Psoas muscle (tissue), 8 donors: Measurements from ENCODE around the gene GLUD2. TPM values are rescaled to one million over a fixed set of nuclear protein-coding genes. Genes with fewer than 3 reads are reported as not detected.
"Not testable (repeated sequence)": the region's sequence is repeated elsewhere in the genome, so short reads cannot be mapped to it uniquely, and the experiment has no call there.

Source experiments
- ATAC-seq, 4 donors: fragments of 200-7000 bp; cut with Tn5 transposase; one replicate each; pipeline ENCODE4 v1.9.1; 2020; ENCODE audit warnings: moderate library complexity in 3 of 4, mild to moderate bottlenecking in 2 of 4
- DNase-seq, 2 donors: peaks; one replicate each; pipeline ENCODE4 v3.0.0-alpha.2; 2020
- H3K27ac ChIP-seq: fragments of 200-600 bp; one replicate; pipeline ENCODE4 v1.8.0; 2022
- H3K27me3 ChIP-seq, 3 donors: fragments of 200-600 bp in 1 of 3; one replicate each; pipeline versions ENCODE4 v1.6.1 to v1.8.0; 2013 to 2022; ENCODE audit warnings: low read length in 2 of 3, mild to moderate bottlenecking in 2 of 3, moderate library complexity in 1 of 3; ENCODE audit not compliant: insufficient read depth in 3 of 3
- H3K36me3 ChIP-seq, 2 donors: fragments of 200-600 bp in 1 of 2; one replicate each; pipeline versions ENCODE4 v1.6.1 to v1.8.0; 2013 to 2022; ENCODE audit warnings: low read depth in 1 of 2, mild to moderate bottlenecking in 1 of 2, moderate library complexity in 1 of 2; ENCODE audit not compliant: insufficient read depth in 1 of 2
- H3K4me1 ChIP-seq: fragments of 200-600 bp; one replicate; pipeline ENCODE4 v1.8.0; 2022
- H3K4me3 ChIP-seq: fragments of 200-600 bp; one replicate; pipeline ENCODE4 v1.8.0; 2022; ENCODE audit warnings: mild to moderate bottlenecking
- H3K9me3 ChIP-seq: fragments of 200-600 bp; one replicate; pipeline ENCODE4 v1.8.0; 2022
- WGBS, 3 donors: extraction: QIAGEN DNeasy Blood & Tissue Kit; methylation state at CpG; one replicate each; pipeline versions ENCODE4 v1.1.6 to v1.1.7; 2013; 5-methylcytosine and 5-hydroxymethylcytosine counted together
- intact Hi-C, 2 donors: fragments of 100-400 bp; cut with DNase I; formaldehyde crosslinking; loops; one replicate each; pipeline versions ENCODE4 v1.11.0 to v1.14.2; 2022
- long read RNA-seq, 2 donors: library from polyadenylated mRNA; unstranded; transcript quantifications; one replicate each; pipeline ENCODE4 v2.0.0, GENCODE V29; 2021
- polyA plus RNA-seq, 3 donors: library from polyadenylated mRNA; stranded (reverse); fragments of 200-250 nt; gene quantifications; one replicate each; pipeline ENCODE4 v1.2.3, GENCODE V29; 2013
- total RNA-seq, 4 donors: library from RNA; stranded (reverse); fragmentation: NEBNext Ultra II Directional in 2 of 4; extraction: Animal tissue kit (Norgen Biotek cat#: 25700) in 2 of 4; gene quantifications; one replicate each; pipeline versions ENCODE4 v1.2.1 to v1.2.4, GENCODE V29; 2021 to 2023
- TF ChIP-seq, protein P1 (sequence below): fragments of 200-600 bp; IDR thresholded peaks from one replicate; pipeline ENCODE4 v1.8.0; 2022; ENCODE audit warnings: antibody characterized with exemption
- donor health status: healthy with polysubstance abuse.
- donor health status: DM: no; HTN: no; CAD: no; lungs with moderate emphysema.
- donor health status: Bipolar disorder and iron deficiency.
- donor health status: healthy.
- donor health status: DM: yes; HTN: yes; CAD: no.
- donor health status: DM: no; HTN: no; CAD: no.
- donor health status: DM: no; HTN: no; CAD: no.
- donor health status: DM: yes; HTN: yes; CAD: no.

The GLUD2 gene
- under 1 TPM; 0.28 to 0.54 (median 0.36) TPM for total RNA-seq
- under 1 TPM; 0.31 to 0.36 (median 0.32) TPM for polyA plus RNA-seq
- long read RNA-seq, donor 1, result 0 reads
- long read RNA-seq, donor 2, result 0 reads

- H3K9me3 ChIP-seq, H3K27me3 ChIP-seq, H3K4me1 ChIP-seq, intact Hi-C loops, H3K36me3 ChIP-seq, H3K27ac ChIP-seq: not testable (repeated sequence)
- DNase-seq, result peak; percentile 40 to 58
- 12 to 43% (median 19%) methylated on average over 32 to 77 of the region's 82 CpGs for WGBS, 3 donors
- peak in 2 of 4 donors; percentile 35 to 49 for ATAC-seq
- peak within 1 kb of the TSS; percentile 45 for H3K4me3 ChIP-seq
Measured at GRCh38 chrX:121047441-121048419, at the start of gene GLUD2. GLUD2 (plus strand) TSS chrX:121047610; CDS start chrX:121047685, 75 bp downstream.

GRCh38 chrX:120999413-120999812 lies 48.0 kb upstream of the GLUD2 start:
- TF ChIP-seq, protein P1, sequence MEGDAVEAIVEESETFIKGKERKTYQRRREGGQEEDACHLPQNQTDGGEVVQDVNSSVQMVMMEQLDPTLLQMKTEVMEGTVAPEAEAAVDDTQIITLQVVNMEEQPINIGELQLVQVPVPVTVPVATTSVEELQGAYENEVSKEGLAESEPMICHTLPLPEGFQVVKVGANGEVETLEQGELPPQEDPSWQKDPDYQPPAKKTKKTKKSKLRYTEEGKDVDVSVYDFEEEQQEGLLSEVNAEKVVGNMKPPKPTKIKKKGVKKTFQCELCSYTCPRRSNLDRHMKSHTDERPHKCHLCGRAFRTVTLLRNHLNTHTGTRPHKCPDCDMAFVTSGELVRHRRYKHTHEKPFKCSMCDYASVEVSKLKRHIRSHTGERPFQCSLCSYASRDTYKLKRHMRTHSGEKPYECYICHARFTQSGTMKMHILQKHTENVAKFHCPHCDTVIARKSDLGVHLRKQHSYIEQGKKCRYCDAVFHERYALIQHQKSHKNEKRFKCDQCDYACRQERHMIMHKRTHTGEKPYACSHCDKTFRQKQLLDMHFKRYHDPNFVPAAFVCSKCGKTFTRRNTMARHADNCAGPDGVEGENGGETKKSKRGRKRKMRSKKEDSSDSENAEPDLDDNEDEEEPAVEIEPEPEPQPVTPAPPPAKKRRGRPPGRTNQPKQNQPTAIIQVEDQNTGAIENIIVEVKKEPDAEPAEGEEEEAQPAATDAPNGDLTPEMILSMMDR, result no peak
- 76 to 89% (median 87%) methylated on average over 3 of the region's 3 CpGs for WGBS, 3 donors
- no peak for ATAC-seq
- no peaks in the 10 kb centered on the region for H3K36me3 ChIP-seq
- H3K9me3 ChIP-seq, result no peaks in the 10 kb centered on the region
- no peak overlapping the region for H3K27ac ChIP-seq
- no peak for DNase-seq
- H3K4me3 ChIP-seq, result no peak overlapping the region
- intact Hi-C loops, result no loop called here
- H3K27me3 ChIP-seq, result no peaks in the 10 kb centered on the region
- no peaks in the 10 kb centered on the region for H3K4me1 ChIP-seq

DNA sequence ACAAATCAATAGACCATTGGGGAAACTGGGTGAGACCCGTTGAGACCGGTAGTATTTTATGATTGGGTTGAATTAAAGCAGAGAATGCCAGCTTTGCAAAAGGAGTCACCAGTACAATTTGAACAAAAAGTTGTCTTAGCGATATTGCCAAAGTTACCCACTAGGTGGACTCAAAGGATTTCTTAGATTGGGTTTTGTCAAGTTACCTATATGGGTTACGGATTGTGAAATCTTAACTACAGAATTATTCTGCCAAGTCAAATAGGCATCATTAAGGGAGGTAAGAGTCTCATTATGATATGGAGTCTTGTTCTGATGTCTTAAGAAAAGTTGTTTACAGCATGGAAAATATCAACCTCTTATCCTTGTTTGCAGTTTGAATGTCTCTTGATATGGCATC lies 46.8 kb upstream of the GLUD2 start:
- Histone ChIP-seq H3K36me3 (no peaks in the 10 kb centered on the region), H3K27ac (no peak overlapping the region), H3K9me3 (no peaks in the 10 kb centered on the region), H3K4me1 (no peaks in the 10 kb centered on the region), H3K4me3 (no peak overlapping the region), H3K27me3 (no peaks in the 10 kb centered on the region)
- DNase-seq (no peak), ATAC-seq (no peak)
- intact Hi-C loops, result no loop called here
- TF ChIP-seq, protein P1, result no peak
- WGBS, 3 donors, result 55 to 62% (median 61%) methylated on average over 4 of the region's 4 CpGs

- H3K9me3 ChIP-seq, result peaks cover 5% of the 10 kb centered on the region
- H3K27me3 ChIP-seq, result no peaks in the 10 kb centered on the region
- TF ChIP-seq, protein P1, result no peak
- intact Hi-C loops, result no loop called here
- no peak overlapping the region for H3K27ac ChIP-seq
- no peak overlapping the region for H3K4me3 ChIP-seq
- H3K4me1 ChIP-seq, result no peaks in the 10 kb centered on the region
- DNase-seq, result no peak
- H3K36me3 ChIP-seq, result no peaks in the 10 kb centered on the region
- whole genome bisulfite sequencing, 3 donors, result 77 to 94% (median 92%) methylated on average over 1 of the region's 1 CpG
- no peak for ATAC-seq
Measured at GRCh38 chrX:121008920-121009319, 38.5 kb upstream of the GLUD2 start.

GRCh38 chrX:121009764-121010163 lies 37.6 kb upstream of the GLUD2 start:
- Histone ChIP-seq H3K4me3 (no peak overlapping the region), H3K27ac (no peak overlapping the region), H3K4me1 (no peaks in the 10 kb centered on the region), H3K27me3 (no peaks in the 10 kb centered on the region), H3K36me3 (no peaks in the 10 kb centered on the region), H3K9me3 (peaks cover 5% of the 10 kb centered on the region)
- intact Hi-C loops, result no loop called here
- no peak for ATAC-seq
- DNase-seq, result no peak
- TF ChIP-seq, protein P1, result no peak
- 59 to 77% (median 72%) methylated on average over 3 of the region's 3 CpGs for WGBS, 3 donors
